ENCODE data around the gene HNRNPR. TPM values are rescaled to one million over a fixed set of nuclear protein-coding genes. Genes with fewer than 3 reads are reported as not detected.
A peak's percentile ranks its signal among the peaks of the same experiment; 100 is the strongest.
"Not testable (repeated sequence)": the region's sequence is repeated elsewhere in the genome, so short reads cannot be mapped to it uniquely, and the experiment has no call there.

The HNRNPR gene
- polyA plus RNA-seq, 3 donors: 58.5 to 112 (median 82.9) TPM

DNA sequence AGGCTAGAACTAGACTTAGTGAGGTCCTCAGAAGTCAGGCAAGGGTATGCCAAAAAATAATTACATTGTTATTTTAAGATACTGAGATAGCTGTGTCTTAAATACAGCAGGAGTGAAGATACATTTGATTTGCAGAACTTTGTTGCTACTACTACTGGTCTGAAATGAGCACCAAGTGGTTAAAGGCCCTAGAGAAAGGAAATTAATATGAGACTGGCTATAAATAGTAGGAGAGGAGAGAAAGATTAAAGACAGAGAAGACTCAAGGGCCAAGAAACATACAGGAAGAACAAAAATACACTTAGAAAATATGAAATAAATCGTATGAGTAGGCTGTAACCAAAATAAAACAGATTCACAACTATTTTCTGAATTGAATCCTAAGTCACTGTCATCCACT, 21.3 kb downstream of the HNRNPR start:
- no peak overlapping the region for H3K4me2 ChIP-seq (replicated peaks; ENCODE audit: extremely low read depth, low read length, poor library complexity, severe bottlenecking)
- Mint-ChIP-seq H3K4me3 (no peak overlapping the region), H3K27me3 (ENCODE audit: low read depth in 3 of 3) (no peaks in the 10 kb centered on the region), H3K4me1 (no peaks in the 10 kb centered on the region), H3K27ac (peak overlapping the region in 3 of 7 donors; percentile 30 to 61 (median 40)), H3K36me3 (peaks cover 58 to 79% of the 10 kb centered on the region in 2 donors), H3K9me3 (no peaks in the 10 kb centered on the region)
- peaks cover 40% of the 10 kb centered on the region for H4K20me1 ChIP-seq (ENCODE audit: insufficient read depth, low read length)
- peaks cover 54% of the 10 kb centered on the region for H3K79me2 ChIP-seq (ENCODE audit: insufficient read depth, low read length)
- no peak for TF ChIP-seq CTCF (IDR thresholded peaks at IDR 0.05)
- intact Hi-C loops (cut with micrococcal nuclease): no loop called here
- peaks cover 57 to 78% of the 10 kb centered on the region in 2 donors for H3K36me3 ChIP-seq (replicated peaks in 1 of 2; ENCODE audit: control insufficient read depth in 1 of 2, insufficient read depth in 2 of 2, low read length in 2 of 2)
- H3K9me3 ChIP-seq (replicated peaks in 1 of 2; ENCODE audit: control insufficient read depth in 1 of 2, insufficient read depth in 1 of 2, low read length in 2 of 2): no peaks in the 10 kb centered on the region
- WGBS (ENCODE audit: insufficient coverage): no CpG with 5 or more reads among the region's 1 CpG
- no peak overlapping the region for H3K4me3 ChIP-seq (replicated peaks in 1 of 3; ENCODE audit: low read depth in 2 of 3, low read length in 3 of 3)
- no peak overlapping the region for H3K27ac ChIP-seq (ENCODE audit: low read depth in 1 of 2, low read length in 2 of 2)
- no peak overlapping the region for H3K9ac ChIP-seq (ENCODE audit: insufficient read depth, low read length, poor library complexity, severe bottlenecking)
- H3K4me1 ChIP-seq (ENCODE audit: control insufficient read depth in 1 of 2, insufficient read depth in 2 of 2, low read length in 2 of 2): no peaks in the 10 kb centered on the region
- no peaks in the 10 kb centered on the region for H3K27me3 ChIP-seq (ENCODE audit: control insufficient read depth in 2 of 2, insufficient read depth in 2 of 2, low read length in 2 of 2)
- H2AFZ ChIP-seq (ENCODE audit: insufficient read depth, low read depth, low read length, poor library complexity, severe bottlenecking): no peak overlapping the region
- no peak for DNase-seq

- H3K27me3 ChIP-seq (ENCODE audit: control insufficient read depth in 2 of 2, insufficient read depth in 2 of 2, low read length in 2 of 2); H2AFZ ChIP-seq (ENCODE audit: insufficient read depth, low read depth, low read length, poor library complexity, severe bottlenecking); H3K4me3 Mint-ChIP-seq; H3K4me1 Mint-ChIP-seq; H3K9ac ChIP-seq (ENCODE audit: insufficient read depth, low read length, poor library complexity, severe bottlenecking); H3K27me3 Mint-ChIP-seq (ENCODE audit: low read depth in 3 of 3); H3K27ac ChIP-seq (ENCODE audit: low read depth in 1 of 2, low read length in 2 of 2); intact Hi-C loops (cut with micrococcal nuclease); H3K9me3 ChIP-seq (replicated peaks in 1 of 2; ENCODE audit: control insufficient read depth in 1 of 2, insufficient read depth in 1 of 2, low read length in 2 of 2); H3K4me3 ChIP-seq (replicated peaks in 1 of 3; ENCODE audit: low read depth in 2 of 3, low read length in 3 of 3); H3K9me3 Mint-ChIP-seq; H3K4me2 ChIP-seq (replicated peaks; ENCODE audit: extremely low read depth, low read length, poor library complexity, severe bottlenecking); H3K4me1 ChIP-seq (ENCODE audit: control insufficient read depth in 1 of 2, insufficient read depth in 2 of 2, low read length in 2 of 2); DNase-seq: not testable (repeated sequence)
- Histone ChIP-seq H3K79me2 (ENCODE audit: insufficient read depth, low read length) (peaks cover 22% of the 10 kb centered on the region), H4K20me1 (ENCODE audit: insufficient read depth, low read length) (peaks cover 16% of the 10 kb centered on the region), H3K36me3 (replicated peaks in 1 of 2; ENCODE audit: control insufficient read depth in 1 of 2, insufficient read depth in 2 of 2, low read length in 2 of 2) (peaks cover 81 to 99% of the 10 kb centered on the region in 2 donors)
- Mint-ChIP-seq H3K36me3 (peaks cover 64 to 74% of the 10 kb centered on the region in 2 donors), H3K27ac (peak overlapping the region in 1 of 7 donors; percentile 29)
- WGBS (ENCODE audit: insufficient coverage): 100% methylated on average over 6 of the region's 7 CpGs
Measured at GRCh38 chr1:23310280-23310679, 33.8 kb downstream of the HNRNPR start.
